ENCODE data around the gene UFC1. TPM values are rescaled to one million over a fixed set of nuclear protein-coding genes. Genes with fewer than 3 reads are reported as not detected.
A peak's percentile ranks its signal among the peaks of the same experiment; 100 is the strongest.

Gene UFC1
- total and polyA plus RNA-seq, 2 donors from 2014 or later, result 96.9 to 175 TPM

- TF ChIP-seq CTCF (IDR thresholded peaks at IDR 0.05; ENCODE audit: borderline replicate concordance, extremely low read depth, insufficient read depth), result no peak
- Histone ChIP-seq H3K27me3 (ENCODE audit: control insufficient read depth, insufficient read depth, low read length) (no peaks in the 10 kb centered on the region), H3K4me3 (ENCODE audit: low read length in 3 of 3) (no peak overlapping the region), H3K36me3 (ENCODE audit: control insufficient read depth in 2 of 3, insufficient read depth in 3 of 3, low read length in 3 of 3) (peaks cover 8 to 60% (median 38%) of the 10 kb centered on the region in 3 donors), H3K9me3 (ENCODE audit: control insufficient read depth in 2 of 3, insufficient read depth in 1 of 3, low read length in 3 of 3) (no peaks in the 10 kb centered on the region), H3K4me1 (ENCODE audit: control insufficient read depth in 2 of 3, insufficient read depth in 2 of 3, low read depth in 1 of 3, low read length in 3 of 3) (peaks cover 4 to 36% (median 27%) of the 10 kb centered on the region in 3 donors), H3K27ac (ENCODE audit: low read depth in 2 of 2, low read length in 2 of 2) (no peak overlapping the region), H3K9ac (ENCODE audit: low read length in 3 of 3) (no peak overlapping the region)
- DNase-seq (no peak), FAIRE-seq (no peak)
- intact Hi-C loops (cut with DNase I), result no loop called here
Observed at GRCh38 chr1:161122967-161123366, 30.8 kb upstream of the UFC1 start.

- no peaks in the 10 kb centered on the region for H3K27me3 ChIP-seq (ENCODE audit: control insufficient read depth, insufficient read depth, low read length)
- H3K27ac ChIP-seq (ENCODE audit: low read depth in 2 of 2, low read length in 2 of 2), result no peak overlapping the region
- FAIRE-seq, result no peak
- H3K4me1 ChIP-seq (ENCODE audit: control insufficient read depth in 2 of 3, insufficient read depth in 2 of 3, low read depth in 1 of 3, low read length in 3 of 3), result peaks cover 0 to 19% (median 11%) of the 10 kb centered on the region in 3 donors
- H3K9me3 ChIP-seq (ENCODE audit: control insufficient read depth in 2 of 3, insufficient read depth in 1 of 3, low read length in 3 of 3), result no peaks in the 10 kb centered on the region
- peaks cover 6 to 49% (median 24%) of the 10 kb centered on the region in 3 donors for H3K36me3 ChIP-seq (ENCODE audit: control insufficient read depth in 2 of 3, insufficient read depth in 3 of 3, low read length in 3 of 3)
- intact Hi-C loops (cut with DNase I), result no loop called here
- DNase-seq, result no peak
- no peak for TF ChIP-seq CTCF (IDR thresholded peaks at IDR 0.05; ENCODE audit: borderline replicate concordance, extremely low read depth, insufficient read depth)
- no peak overlapping the region for H3K4me3 ChIP-seq (ENCODE audit: low read length in 3 of 3)
- peak overlapping the region in 2 of 3 donors; percentile 34 to 46 for H3K9ac ChIP-seq (ENCODE audit: low read length in 3 of 3)
Observed at GRCh38 chr1:161127649-161128048, 26.1 kb upstream of the UFC1 start.

GRCh38 chr1:161128591-161129420, 25.0 kb upstream of the UFC1 start:
- no peak overlapping the region for H3K27ac ChIP-seq (ENCODE audit: low read depth in 2 of 2, low read length in 2 of 2)
- no peaks in the 10 kb centered on the region for H3K9me3 ChIP-seq (ENCODE audit: control insufficient read depth in 2 of 3, insufficient read depth in 1 of 3, low read length in 3 of 3)
- no peak for FAIRE-seq
- no peak overlapping the region for H3K9ac ChIP-seq (ENCODE audit: low read length in 3 of 3)
- H3K36me3 ChIP-seq (ENCODE audit: control insufficient read depth in 2 of 3, insufficient read depth in 3 of 3, low read length in 3 of 3), result peaks cover 4 to 39% (median 20%) of the 10 kb centered on the region in 3 donors
- no peak for DNase-seq
- no peaks in the 10 kb centered on the region for H3K27me3 ChIP-seq (ENCODE audit: control insufficient read depth, insufficient read depth, low read length)
- intact Hi-C loops (cut with DNase I), result no loop called here
- no peak overlapping the region for H3K4me3 ChIP-seq (ENCODE audit: low read length in 3 of 3)
- peaks cover 3 to 25% (median 11%) of the 10 kb centered on the region in 3 donors for H3K4me1 ChIP-seq (ENCODE audit: control insufficient read depth in 2 of 3, insufficient read depth in 2 of 3, low read depth in 1 of 3, low read length in 3 of 3)
- TF ChIP-seq CTCF (IDR thresholded peaks at IDR 0.05; ENCODE audit: borderline replicate concordance, extremely low read depth, insufficient read depth), result no peak
